GM19099 (cell line): Measurements from ENCODE around the gene GOLGA6L2.

Experiments
- POLR2A ChIP-seq: IDR thresholded peaks from 3 replicates; pipeline ENCODE4 v1.6.1; 2011; ENCODE audit warnings: low read depth; ENCODE audit not compliant: insufficient read length; ENCODE audit errors: extremely low read depth

The GOLGA6L2 gene

DNA sequence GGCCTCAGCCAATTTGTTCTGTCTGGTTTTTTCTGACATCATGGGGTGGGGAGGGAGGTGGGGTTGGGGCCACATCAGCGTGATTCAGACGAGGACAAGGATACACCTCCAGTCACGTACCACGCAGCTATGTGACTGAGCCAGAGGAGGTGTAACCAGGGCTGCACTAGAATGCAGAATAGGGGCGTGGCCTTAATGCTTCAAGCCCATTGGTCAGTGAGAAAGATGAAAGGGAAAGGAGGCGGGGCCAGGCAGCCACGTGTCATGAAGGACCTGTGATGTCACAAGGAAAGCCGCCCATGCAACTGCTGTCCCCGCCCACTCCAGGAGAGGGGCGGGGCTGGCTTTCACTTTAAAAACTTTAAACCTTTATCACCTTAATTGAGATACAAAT lies at the start of gene GOLGA6L2:
TSS of gene GOLGA6L2 (minus strand) at position 137 of the 394 bp plus-strand sequence. CDS start at position 75, 62 bp downstream.
- no peak for TF ChIP-seq POLR2A

DNA sequence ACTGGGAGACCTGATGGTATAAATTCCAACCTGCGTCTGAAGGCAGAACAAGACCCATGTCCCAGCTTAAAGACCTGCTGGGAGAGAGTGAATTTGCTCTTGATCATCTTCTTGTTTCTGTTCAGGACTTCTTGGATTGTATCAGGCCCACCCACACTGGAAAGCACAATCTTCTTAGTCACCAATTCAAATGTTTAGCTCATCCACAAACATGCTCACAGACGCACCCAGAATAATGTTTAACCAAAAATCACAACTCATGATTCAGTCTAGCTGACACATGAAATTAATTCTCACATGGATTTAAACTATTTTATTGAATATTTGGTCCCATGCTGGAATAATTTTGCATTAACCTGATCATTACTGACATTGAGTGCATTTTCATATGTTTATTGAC lies 37.8 kb upstream of the GOLGA6L2 start:
- no peak for TF ChIP-seq POLR2A

GRCh38 chr15:23483821-23484299 lies 36.8 kb upstream of the GOLGA6L2 start:
- no peak for TF ChIP-seq POLR2A

DNA sequence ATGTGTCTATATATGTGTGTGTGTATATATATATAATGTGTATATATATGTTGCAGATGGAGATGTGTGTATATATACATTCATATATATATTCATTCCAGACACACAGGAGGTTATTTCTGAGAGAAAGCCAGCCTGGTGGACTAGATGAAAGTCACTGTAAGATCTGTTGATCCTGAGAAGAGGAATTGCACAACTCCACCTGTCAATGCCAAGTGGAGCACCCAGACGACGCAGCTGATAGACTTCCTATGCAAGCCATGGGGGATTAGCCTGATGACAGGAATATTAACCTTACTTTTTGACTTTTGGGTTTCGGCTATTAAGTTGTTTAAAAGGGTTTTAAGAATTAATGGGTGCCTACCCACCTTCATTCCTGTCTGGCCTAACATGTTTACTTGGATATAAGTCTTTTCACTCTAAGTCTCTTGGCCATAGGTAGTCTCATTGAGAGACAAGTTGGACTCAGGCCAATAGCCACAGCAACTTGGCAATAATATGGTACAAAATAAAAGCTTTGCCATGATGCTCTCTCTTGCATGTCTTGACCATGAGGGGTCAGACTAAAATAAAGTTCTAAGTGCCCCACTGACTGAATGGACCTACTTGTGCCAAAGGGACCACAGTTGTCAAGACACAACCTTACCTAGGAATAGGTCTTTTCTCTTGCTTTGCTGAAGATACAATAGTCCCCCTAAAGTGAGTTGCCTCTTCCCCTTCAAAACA lies 35.9 kb upstream of the GOLGA6L2 start:
- no peak for TF ChIP-seq POLR2A

- TF ChIP-seq POLR2A = no peak
Measured at GRCh38 chr15:23482228-23482627, 35.2 kb upstream of the GOLGA6L2 start.

GRCh38 chr15:23477920-23478319 lies 30.9 kb upstream of the GOLGA6L2 start:
- TF ChIP-seq POLR2A = no peak

DNA sequence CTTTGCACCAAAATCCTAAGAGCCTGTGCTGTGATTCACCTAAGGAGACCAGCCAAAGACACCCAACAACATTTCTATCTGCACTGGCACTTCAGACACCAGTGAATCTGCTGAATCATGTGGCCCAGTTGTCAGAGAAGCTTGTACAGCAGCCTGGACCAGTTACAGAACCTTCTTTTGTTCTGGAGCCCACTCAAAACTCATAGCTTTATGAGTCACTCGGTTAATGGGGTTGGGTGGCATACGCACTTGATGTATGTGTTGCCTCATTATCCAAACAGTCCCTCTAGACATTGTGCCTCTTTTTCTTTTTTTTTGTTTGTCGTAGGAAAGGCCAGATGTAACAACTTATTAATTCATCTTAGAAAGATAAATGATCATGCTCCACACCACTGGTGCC lies 25.6 kb upstream of the GOLGA6L2 start:
- TF ChIP-seq POLR2A = no peak

DNA sequence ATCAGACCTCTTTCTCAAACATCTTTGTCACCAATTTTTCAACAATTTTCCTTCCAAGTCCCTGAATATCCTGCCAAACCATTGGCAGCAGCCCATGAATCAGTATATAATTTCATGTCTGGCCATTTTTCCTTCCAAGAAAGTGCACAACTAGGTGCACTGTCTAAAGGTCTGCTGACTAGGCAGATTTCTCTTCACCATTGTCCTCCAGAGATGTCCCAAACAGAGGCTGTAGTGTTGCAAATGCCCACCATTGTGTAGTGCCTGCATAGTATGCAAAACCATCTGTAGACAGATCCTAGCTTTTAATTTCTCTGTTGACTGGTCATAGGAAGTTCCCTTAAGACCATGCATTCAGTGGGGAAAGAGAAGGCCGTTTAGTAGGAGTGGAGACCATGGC lies 25.0 kb upstream of the GOLGA6L2 start:
- TF ChIP-seq POLR2A = no peak

GRCh38 chr15:23467110-23467600 lies 20.1 kb upstream of the GOLGA6L2 start:
- TF ChIP-seq POLR2A = no peak

GRCh38 chr15:23457890-23458289 lies 10.8 kb upstream of the GOLGA6L2 start:
- no peak for TF ChIP-seq POLR2A

- TF ChIP-seq POLR2A = no peak
Measured at GRCh38 chr15:23446215-23447106, 582 bp downstream of the GOLGA6L2 start.

DNA sequence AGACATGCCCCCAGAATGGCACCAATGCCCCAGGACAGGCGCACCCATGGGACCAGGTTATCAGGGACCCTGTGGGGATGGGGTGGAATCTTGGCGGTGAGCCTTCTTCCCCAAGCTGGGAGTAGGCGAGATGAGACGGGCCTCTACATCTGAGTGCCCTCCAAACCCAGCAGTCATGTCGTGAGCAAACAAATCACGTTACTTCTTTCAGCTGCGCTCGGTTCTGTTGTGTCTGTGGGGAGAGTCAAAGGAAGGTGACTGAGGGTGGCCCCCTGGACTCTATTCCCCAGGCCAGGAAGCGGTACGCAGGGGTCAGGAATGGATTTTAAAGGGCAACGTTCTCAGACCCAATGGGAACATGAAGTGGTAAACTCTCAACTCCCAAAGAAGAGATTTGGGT lies 2.8 kb downstream of the GOLGA6L2 start:
- TF ChIP-seq POLR2A = no peak

- TF ChIP-seq POLR2A = no peak
Measured at GRCh38 chr15:23441204-23441603, 5.8 kb downstream of the GOLGA6L2 start.

DNA sequence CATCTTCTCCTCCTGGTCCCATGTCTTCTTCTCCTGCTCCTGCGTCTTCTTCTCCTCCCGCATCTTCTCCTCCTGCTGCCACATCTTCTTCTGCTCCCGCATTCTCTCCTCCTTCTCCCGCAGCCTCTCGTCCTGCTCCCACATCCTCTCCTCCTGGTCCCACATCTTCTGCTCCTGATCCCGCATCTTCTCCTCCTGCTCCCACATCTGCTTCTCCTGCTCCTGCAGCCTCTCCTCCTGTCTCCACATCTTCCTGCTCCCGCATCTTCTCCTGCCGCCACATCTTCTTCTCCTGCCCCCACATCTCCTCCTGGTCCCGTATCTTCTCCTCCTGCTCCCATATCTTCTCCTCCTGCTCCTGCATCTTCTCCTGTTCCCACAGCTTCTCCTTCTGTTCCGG lies 6.4 kb downstream of the GOLGA6L2 start:
- TF ChIP-seq POLR2A = no peak

DNA sequence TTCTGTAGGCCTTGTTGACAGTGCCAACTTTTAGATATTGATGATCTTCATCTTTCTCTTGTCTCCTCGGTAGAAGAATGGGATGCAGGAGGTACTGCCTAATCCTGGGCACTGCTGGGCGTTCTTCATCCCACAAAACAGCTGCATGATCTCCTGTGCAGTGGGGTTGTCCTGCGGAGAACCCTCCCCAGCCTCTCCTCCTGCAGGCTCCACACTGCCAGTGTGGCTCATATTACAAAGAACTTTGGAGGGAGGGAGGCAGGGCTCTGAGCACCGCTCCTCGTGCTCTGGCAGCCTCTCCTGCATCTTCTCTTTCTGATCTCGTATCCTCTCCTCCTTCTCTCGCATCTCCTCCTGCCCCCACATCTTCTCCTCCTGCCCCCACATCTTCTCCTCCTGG lies 7.5 kb downstream of the GOLGA6L2 start:
- no peak for TF ChIP-seq POLR2A

DNA sequence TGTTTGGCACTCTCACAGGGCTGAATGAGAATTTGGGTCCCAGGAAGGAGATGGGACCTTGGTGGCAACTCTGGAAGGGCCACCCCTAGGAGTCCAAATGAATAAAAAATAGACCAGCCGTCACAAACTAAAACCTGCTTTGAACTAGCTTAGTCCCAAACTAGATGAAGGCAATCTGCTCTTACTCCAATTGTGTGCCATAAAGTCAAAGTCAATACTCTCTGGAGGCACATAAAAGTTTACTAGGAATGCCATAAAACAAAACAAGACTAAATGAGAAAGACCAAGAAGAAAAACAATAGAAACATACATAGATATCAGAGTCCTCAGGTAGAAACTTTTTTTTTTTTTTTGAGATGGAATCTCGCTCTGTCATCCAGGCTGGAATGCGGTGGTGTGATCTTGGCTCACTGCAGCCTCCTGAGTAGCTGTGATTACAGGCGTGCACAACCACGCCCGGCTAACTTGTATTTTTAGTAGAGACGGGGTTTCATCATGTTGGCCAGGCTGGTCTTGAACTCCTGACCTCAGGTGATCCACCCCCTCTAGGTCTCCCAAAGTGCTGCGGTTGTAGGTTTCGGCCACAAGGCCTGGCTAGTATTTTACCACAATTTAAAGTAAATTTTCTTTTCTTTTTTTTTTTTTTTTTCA lies 8.1 kb downstream of the GOLGA6L2 start:
- no peak for TF ChIP-seq POLR2A

DNA sequence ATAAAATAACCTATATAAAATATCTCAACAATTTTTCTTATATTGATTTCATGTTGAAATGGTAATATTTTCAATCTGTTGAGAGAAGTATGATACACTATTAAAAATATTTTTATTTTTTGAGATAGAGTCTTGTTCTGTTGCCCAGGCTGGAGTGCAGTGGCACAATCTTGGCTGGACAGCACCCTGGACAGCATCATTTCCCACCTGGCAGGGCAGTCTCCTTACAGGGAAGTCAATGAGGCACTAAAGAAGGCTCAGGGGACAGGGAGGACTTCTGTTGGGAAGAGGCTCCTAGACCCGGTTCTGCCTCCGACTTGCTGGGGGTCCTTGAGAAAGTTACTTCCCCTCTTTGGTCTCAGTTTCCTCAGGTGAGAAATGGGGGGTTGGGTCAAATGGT lies 9.4 kb downstream of the GOLGA6L2 start:
- no peak for TF ChIP-seq POLR2A
